HEK293 (cell line): Measurements from ENCODE around the gene MALL.

Experiments used
- MZF1 ChIP-seq: fragments of 450-650 bp; formaldehyde crosslinking; IDR thresholded peaks from 2 replicates; pipeline ENCODE4 v1.5.1; 2017; ENCODE audit warnings: missing biosample characterization, missing genetic modification characterization, borderline replicate concordance
- SETDB1 ChIP-seq: IDR thresholded peaks from one replicate; pipeline ENCODE4 v1.6.1; 2017; ENCODE audit warnings: mild to moderate bottlenecking, low read length, moderate library complexity, mixed read lengths; ENCODE audit not compliant: insufficient read length
- ZNF311 ChIP-seq: fragments of 450-650 bp; formaldehyde crosslinking; IDR thresholded peaks from 2 replicates; pipeline ENCODE4 v1.5.1; 2017; ENCODE audit warnings: missing biosample characterization, missing genetic modification characterization, borderline replicate concordance
- ZNF600 ChIP-seq: fragments of 450-650 bp; formaldehyde crosslinking; IDR thresholded peaks from 2 replicates; pipeline ENCODE4 v1.5.1; 2016; ENCODE audit warnings: missing biosample characterization, missing genetic modification characterization
- ZNF785 ChIP-seq: fragments of 450-650 bp; formaldehyde crosslinking; IDR thresholded peaks from 2 replicates; pipeline ENCODE4 v1.5.1; 2016; ENCODE audit warnings: missing biosample characterization, missing genetic modification characterization

GRCh38 chr2:110121592-110121991 lies 6.0 kb upstream of the MALL start:
- no peak for TF ChIP-seq ZNF600 (tag by site-specific recombination)
- no peak for TF ChIP-seq ZNF785 (tag by site-specific recombination)
- no peak for TF ChIP-seq MZF1 (tag by site-specific recombination)
- TF ChIP-seq ZNF311 (tag by site-specific recombination), result no peak
- TF ChIP-seq SETDB1, result no peak
